Mesodermal cell (in vitro differentiated cells): ENCODE measurements around the gene GNAQ.

ENCODE experiments used
- H3K27ac ChIP-seq: 2 replicates; pipeline ENCODE4 v1.7.0; 2013; ENCODE audit warnings: mild to moderate bottlenecking, low read depth, low read length, moderate library complexity; ENCODE audit not compliant: severe bottlenecking
- H3K36me3 ChIP-seq: 2 replicates; pipeline ENCODE4 v1.7.1; 2013; ENCODE audit warnings: mild to moderate bottlenecking, low read length, moderate library complexity; ENCODE audit not compliant: control insufficient read depth, insufficient read depth
- H3K4me1 ChIP-seq: one replicate; pipeline ENCODE4 v1.7.1; 2013; ENCODE audit warnings: mild to moderate bottlenecking, low read length; ENCODE audit not compliant: insufficient read depth, control insufficient read depth, poor library complexity, severe bottlenecking
- H3K4me3 ChIP-seq: 2 replicates; pipeline ENCODE4 v1.7.0; 2013; ENCODE audit warnings: low read length, control low read depth, mild to moderate bottlenecking; ENCODE audit not compliant: insufficient read depth, poor library complexity, severe bottlenecking; ENCODE audit errors: extremely low read depth
- H3K9me3 ChIP-seq: 2 replicates; pipeline ENCODE4 v1.7.1; 2013; ENCODE audit warnings: mild to moderate bottlenecking, low read length, moderate library complexity; ENCODE audit not compliant: control insufficient read depth
- WGBS, 2 experiments: methylation state at CpG; one replicate each; pipeline ENCODE4 v1.1.5; 2013; ENCODE audit warnings: missing lambda C conversion rate in 2 of 2; ENCODE audit not compliant: insufficient coverage in 2 of 2; 5-methylcytosine and 5-hydroxymethylcytosine counted together

Gene GNAQ

GRCh38 chr9:77673941-77674791 lies 357.4 kb downstream of the GNAQ start:
- no peaks in the 10 kb centered on the region for H3K4me1 ChIP-seq
- H3K4me3 ChIP-seq: no peak overlapping the region
- 78 to 92% methylated on average over 5 to 6 of the region's 10 CpGs for WGBS, 2 experiments
- H3K27ac ChIP-seq: no peak overlapping the region
- H3K36me3 ChIP-seq: no peaks in the 10 kb centered on the region
- no peaks in the 10 kb centered on the region for H3K9me3 ChIP-seq

- H3K4me3 ChIP-seq: no peak overlapping the region
- 94 to 100% methylated on average over 1 to 2 of the region's 4 CpGs for WGBS, 2 experiments
- no peaks in the 10 kb centered on the region for H3K36me3 ChIP-seq
- H3K27ac ChIP-seq: no peak overlapping the region
- H3K4me1 ChIP-seq: no peaks in the 10 kb centered on the region
- H3K9me3 ChIP-seq: no peaks in the 10 kb centered on the region
These were observed 359.4 kb downstream of the GNAQ start for GRCh38 chr9:77672183-77672582.

- Histone ChIP-seq H3K9me3 (no peaks in the 10 kb centered on the region), H3K4me3 (no peak overlapping the region), H3K4me1 (no peaks in the 10 kb centered on the region), H3K27ac (no peak overlapping the region), H3K36me3 (no peaks in the 10 kb centered on the region)
- no CpG with 5 or more reads among the region's 1 CpG for WGBS, 2 experiments
These were observed 364.5 kb downstream of the GNAQ start for GRCh38 chr9:77667151-77667550.
